DLD1 (cell line): ENCODE data around the gene MYO7A.

ENCODE experiments used
- in situ Hi-C: cut with HindIII; loops from 2 replicates; pipeline ENCODE4 v1.10.0; 2017; ENCODE audit warnings: low sequenced_read_pairs

The MYO7A gene

GRCh38 chr11:77209663-77210062, 81.6 kb downstream of the MYO7A start:
- in situ Hi-C loops = loop anchor here (10.0 kb wide), 1 partner anchor 305 kb away; no protein-coding TSS in a partner anchor

GRCh38 chr11:77211040-77211451, 83.0 kb downstream of the MYO7A start:
- in situ Hi-C loops = no loop called here

DNA sequence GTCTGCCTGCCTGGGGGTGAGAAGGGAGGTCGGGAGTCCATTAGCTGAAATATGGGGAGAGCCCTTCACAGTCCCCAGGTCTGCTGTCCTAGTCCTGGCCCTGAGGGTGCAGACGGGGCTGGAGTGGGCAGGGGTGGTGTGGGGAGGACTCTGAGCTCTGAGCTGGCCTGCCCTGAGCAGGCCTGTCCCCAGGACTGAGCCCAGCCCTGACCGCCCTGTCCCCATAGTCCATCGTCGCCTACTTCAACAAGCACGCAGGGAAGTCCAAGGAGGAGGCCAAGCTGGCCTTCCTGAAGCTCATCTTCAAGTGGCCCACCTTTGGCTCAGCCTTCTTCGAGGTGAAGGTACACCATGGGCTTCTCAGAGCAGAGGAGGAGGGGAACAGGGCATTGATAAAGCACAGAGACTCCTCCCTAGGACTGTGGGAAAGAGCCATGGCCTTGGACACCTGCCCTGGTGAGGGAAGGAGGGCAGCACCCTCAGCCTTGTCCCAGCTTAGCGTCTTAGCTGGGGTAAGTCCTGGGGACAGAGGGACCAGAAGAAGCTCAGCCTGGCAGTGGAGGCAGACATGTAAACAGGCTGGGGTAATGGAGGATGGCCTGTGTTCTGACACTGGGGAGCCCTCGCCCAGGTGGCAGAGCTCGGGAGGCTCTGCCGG, 83.7 kb downstream of the MYO7A start:
- in situ Hi-C loops = no loop called here

DNA sequence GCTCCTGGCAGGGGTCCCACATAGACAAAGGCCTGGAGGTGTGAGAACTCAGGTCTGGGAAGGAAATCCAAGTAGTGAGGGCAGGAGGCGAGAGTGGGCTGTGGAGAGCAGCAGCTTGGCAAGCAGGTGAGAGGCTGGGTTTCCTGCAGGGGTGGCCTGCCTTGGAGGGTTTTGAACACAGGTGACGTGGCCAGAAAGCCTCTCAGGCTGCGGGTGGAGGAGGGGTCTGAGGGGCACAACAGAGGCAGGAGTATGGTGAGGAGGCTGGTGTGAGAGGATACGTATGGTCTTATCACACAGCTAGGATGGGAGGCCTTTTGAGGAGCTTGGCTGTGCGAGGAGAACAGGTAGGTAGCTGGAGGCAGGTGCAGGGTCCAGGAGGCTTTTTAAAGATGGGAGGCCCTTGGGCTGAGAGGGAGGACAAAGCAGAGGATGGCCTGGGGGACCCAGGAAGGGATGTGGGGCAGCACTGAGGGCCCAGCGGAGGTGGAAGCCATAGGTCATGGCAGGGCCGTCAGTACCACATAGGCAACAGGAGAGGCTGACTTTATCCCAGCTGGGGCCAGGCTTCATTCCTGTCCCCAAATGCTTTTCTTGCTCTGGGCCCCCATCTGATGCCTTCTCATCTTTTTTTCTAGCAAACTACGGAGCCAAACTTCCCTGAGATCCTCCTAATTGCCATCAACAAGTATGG, 84.4 kb downstream of the MYO7A start:
- in situ Hi-C loops = no loop called here

- in situ Hi-C loops = no loop called here
Measured at GRCh38 chr11:77213029-77213579, 85.1 kb downstream of the MYO7A start.

DNA sequence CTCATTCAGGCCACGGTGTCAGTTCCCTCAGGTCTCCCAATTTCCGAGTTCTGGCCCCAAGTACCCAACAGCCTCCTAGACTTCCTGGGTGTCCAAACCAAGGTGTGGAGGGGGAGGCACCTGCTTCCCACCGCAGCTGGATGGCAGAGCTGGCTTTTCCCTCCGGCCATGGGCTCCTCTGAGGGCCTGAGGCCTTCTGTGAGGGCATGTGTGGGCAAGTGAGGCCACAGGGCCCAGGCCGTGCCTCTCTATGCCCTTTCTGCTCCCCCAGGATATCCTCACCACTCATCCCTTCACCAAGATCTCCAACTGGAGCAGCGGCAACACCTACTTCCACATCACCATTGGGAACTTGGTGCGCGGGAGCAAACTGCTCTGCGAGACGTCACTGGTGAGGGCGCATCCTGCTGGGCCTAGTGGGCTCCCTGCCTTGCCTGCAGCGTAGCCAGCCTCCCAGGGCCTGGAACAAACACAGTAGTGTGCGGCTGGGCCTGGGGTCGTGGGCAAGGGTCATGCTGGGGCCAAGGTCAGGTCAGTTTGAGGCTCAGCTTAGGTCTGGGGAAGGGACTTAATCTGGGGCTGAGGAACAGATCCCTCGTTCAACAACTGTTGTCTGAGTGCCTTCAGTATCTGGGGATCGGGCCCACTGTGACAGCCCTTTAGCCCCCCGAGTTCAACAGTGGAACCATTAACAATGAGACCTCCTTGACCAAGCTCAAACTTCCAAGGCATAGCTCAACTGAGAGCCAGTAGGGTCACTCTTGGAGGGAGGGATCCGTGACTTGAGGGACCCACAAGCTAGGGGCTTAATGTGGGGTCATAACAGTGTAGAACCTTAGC, 85.8 kb downstream of the MYO7A start:
- in situ Hi-C loops = no loop called here

- in situ Hi-C loops = no loop called here
Measured at GRCh38 chr11:77214557-77214956, 86.5 kb downstream of the MYO7A start.

- in situ Hi-C loops = no loop called here
Measured at GRCh38 chr11:77215106-77215505, 87.1 kb downstream of the MYO7A start.

DNA sequence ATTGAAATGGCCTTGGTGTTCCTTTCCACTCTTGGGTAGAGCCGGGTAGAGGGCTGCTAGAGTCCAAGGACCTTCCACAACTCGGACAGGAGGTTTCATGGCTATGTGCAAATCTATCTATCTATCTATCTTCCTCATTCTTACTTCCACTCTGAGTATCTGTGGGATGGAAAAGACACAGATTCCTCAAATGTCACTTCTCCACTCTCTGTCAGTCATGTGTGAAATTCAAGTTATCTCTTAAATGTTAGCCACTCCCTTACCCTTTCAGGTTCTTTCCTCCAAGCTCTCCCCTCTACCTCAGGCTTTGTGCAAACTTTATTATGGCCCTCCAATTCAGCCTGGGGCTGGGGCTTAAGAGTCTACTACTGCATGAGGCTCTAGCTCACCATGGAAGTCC, 89.1 kb downstream of the MYO7A start:
- in situ Hi-C loops = no loop called here

DNA sequence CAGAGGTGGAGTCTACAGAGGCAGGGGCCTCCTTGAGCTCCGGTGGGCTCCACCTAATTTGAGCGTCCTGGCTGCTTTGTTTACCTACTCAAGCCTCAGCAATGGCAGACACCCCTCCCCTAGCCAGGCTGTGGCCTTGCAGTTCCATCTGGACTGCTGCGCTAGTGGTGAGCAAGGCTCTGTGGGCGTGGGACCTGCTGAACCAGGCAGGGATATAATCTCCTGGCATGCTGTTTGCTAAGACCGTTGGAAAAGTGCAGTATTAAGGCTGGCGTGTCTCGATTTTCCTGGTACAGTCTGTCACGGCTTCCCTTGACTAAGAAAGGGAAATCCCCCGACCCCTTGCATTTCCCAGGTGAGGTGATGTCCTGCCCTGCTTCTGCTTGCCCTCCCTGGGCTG, 95.8 kb downstream of the MYO7A start:
- in situ Hi-C loops = no loop called here

GRCh38 chr11:77230878-77231605, 103.0 kb downstream of the MYO7A start:
- in situ Hi-C loops = no loop called here

DNA sequence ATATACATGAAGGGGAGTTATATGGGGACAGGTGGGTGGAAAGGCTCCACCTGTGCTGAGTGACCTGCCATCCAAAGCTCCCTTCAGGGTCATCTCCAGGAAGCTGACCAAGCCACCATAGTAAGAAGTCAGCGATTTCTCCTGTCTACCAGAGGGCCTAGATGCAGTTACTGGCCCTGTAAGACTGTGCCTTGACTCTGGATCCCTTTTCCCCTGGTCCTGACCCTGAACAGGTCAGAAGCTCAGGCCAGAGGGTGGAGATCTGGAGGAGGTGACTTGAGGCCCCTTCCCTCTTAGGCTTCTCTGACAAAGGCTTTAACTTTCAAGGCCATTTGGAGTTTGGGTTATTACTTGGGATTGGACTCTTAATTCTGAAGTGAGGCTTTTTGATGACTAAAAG, 103.8 kb downstream of the MYO7A start:
- in situ Hi-C loops = no loop called here

DNA sequence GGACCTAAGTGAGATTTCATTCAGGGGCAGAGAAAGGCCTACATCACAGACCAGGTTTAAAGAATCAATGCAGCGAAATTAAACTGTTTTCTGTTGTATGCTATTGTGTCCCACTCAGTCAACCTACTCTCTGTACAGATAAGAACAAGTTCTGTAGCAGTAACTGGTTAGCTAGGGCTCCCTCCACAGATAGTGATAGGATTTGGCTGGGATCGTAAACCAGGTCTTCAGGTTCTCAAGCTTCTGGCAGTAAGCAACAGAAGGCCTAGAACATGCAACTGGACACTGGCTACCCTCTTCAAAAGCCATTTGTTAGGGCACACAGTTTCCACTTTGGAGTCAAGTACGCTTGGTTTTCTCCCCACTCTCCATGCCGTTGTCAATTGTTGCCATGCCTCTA, 104.2 kb downstream of the MYO7A start:
- in situ Hi-C loops = no loop called here

DNA sequence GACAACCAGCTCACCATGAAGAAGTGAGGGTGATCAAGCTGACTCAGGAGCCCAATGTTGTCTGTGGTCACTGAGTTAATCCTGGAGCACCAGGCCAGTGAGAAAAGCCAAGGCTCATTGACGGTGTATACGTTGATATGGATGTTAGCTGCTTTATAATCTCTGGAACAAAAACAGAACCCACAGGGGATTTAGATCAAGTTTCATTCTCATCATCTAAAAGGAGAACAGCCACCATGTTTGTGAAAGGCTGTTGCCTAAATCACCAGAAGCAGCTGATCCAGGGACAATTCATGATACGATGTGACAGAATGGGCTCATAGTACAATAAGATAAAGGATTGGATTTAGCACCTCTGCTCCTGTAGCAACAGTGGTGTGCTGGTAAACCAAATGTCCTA, 105.0 kb downstream of the MYO7A start:
- in situ Hi-C loops = no loop called here

- in situ Hi-C loops = no loop called here
Measured at GRCh38 chr11:77236901-77237300, 108.9 kb downstream of the MYO7A start.

GRCh38 chr11:77244277-77245027, 116.4 kb downstream of the MYO7A start:
- in situ Hi-C loops = no loop called here

DNA sequence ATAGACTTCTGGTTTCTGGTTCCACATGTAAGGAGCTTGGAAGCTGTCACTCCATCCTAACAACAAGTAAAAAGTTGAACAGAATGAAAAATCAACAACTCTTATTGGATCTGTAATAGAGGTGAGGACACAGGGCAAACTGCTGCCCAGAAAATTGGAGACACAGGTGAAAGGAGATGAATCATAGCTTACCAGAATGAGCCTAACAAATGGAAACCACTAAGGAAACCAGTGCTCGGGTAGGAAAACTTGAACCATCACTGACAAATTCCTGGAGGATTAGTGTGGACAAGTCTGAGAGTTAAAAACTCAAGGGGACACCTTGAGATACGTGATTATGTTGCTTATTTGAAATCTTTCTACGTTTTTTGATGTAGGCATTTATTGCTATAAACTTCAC, 121.4 kb downstream of the MYO7A start:
- in situ Hi-C loops = no loop called here

- in situ Hi-C loops = no loop called here
Measured at GRCh38 chr11:77250881-77251640, 123.0 kb downstream of the MYO7A start.

- in situ Hi-C loops = no loop called here
Measured at GRCh38 chr11:77252555-77253270, 124.7 kb downstream of the MYO7A start.
